Psoas muscle (tissue), 8 donors: ENCODE results near the gene CD320. TPM values are rescaled to one million over a fixed set of nuclear protein-coding genes. Genes with fewer than 3 reads are reported as not detected.
A peak's percentile ranks its signal among the peaks of the same experiment; 100 is the strongest.

Experiments used
- ATAC-seq, 4 donors: fragments of 200-7000 bp; cut with Tn5 transposase; one replicate each; pipeline ENCODE4 v1.9.1; 2020; ENCODE audit warnings: moderate library complexity in 3 of 4, mild to moderate bottlenecking in 2 of 4
- DNase-seq, 2 donors: peaks; one replicate each; pipeline ENCODE4 v3.0.0-alpha.2; 2020
- H3K27ac ChIP-seq: fragments of 200-600 bp; one replicate; pipeline ENCODE4 v1.8.0; 2022
- H3K27me3 ChIP-seq, 3 donors: fragments of 200-600 bp in 1 of 3; one replicate each; pipeline versions ENCODE4 v1.6.1 to v1.8.0; 2013 to 2022; ENCODE audit warnings: low read length in 2 of 3, mild to moderate bottlenecking in 2 of 3, moderate library complexity in 1 of 3; ENCODE audit not compliant: insufficient read depth in 3 of 3
- H3K36me3 ChIP-seq, 2 donors: fragments of 200-600 bp in 1 of 2; one replicate each; pipeline versions ENCODE4 v1.6.1 to v1.8.0; 2013 to 2022; ENCODE audit warnings: low read depth in 1 of 2, mild to moderate bottlenecking in 1 of 2, moderate library complexity in 1 of 2; ENCODE audit not compliant: insufficient read depth in 1 of 2
- H3K4me1 ChIP-seq: fragments of 200-600 bp; one replicate; pipeline ENCODE4 v1.8.0; 2022
- H3K4me3 ChIP-seq: fragments of 200-600 bp; one replicate; pipeline ENCODE4 v1.8.0; 2022; ENCODE audit warnings: mild to moderate bottlenecking
- H3K9me3 ChIP-seq: fragments of 200-600 bp; one replicate; pipeline ENCODE4 v1.8.0; 2022
- CTCF ChIP-seq: fragments of 200-600 bp; IDR thresholded peaks from one replicate; pipeline ENCODE4 v1.8.0; 2022; ENCODE audit warnings: antibody characterized with exemption
- WGBS, 3 donors: extraction: QIAGEN DNeasy Blood & Tissue Kit; methylation state at CpG; one replicate each; pipeline versions ENCODE4 v1.1.6 to v1.1.7; 2013; 5-methylcytosine and 5-hydroxymethylcytosine counted together
- intact Hi-C, 2 donors: fragments of 100-400 bp; cut with DNase I; formaldehyde crosslinking; loops; one replicate each; pipeline versions ENCODE4 v1.11.0 to v1.14.2; 2022
- polyA plus RNA-seq, 3 donors: library from polyadenylated mRNA; stranded (reverse); fragments of 200-250 nt; gene quantifications; one replicate each; pipeline ENCODE4 v1.2.3, GENCODE V29; 2013
- total RNA-seq, 4 donors: library from RNA; stranded (reverse); fragmentation: NEBNext Ultra II Directional in 2 of 4; extraction: Animal tissue kit (Norgen Biotek cat#: 25700) in 2 of 4; gene quantifications; one replicate each; pipeline versions ENCODE4 v1.2.1 to v1.2.4, GENCODE V29; 2021 to 2023
- donor health status: healthy with polysubstance abuse.
- donor health status: DM: no; HTN: no; CAD: no; lungs with moderate emphysema.
- donor health status: Bipolar disorder and iron deficiency.
- donor health status: healthy.
- donor health status: DM: yes; HTN: yes; CAD: no.
- donor health status: DM: no; HTN: no; CAD: no.
- donor health status: DM: no; HTN: no; CAD: no.
- donor health status: DM: yes; HTN: yes; CAD: no.

CD320 gene
- total and polyA plus RNA-seq, 7 donors, result 17.4 to 67.2 (median 25.4) TPM

- no peaks in the 10 kb centered on the region for H3K36me3 ChIP-seq
- DNase-seq (peak in 1 of 2 donors; percentile 9), ATAC-seq (no peak)
- no peaks in the 10 kb centered on the region for H3K9me3 ChIP-seq
- peak overlapping the region; percentile 11 for H3K4me3 ChIP-seq
- intact Hi-C loops, result no loop called here
- H3K4me1 ChIP-seq, result peaks cover 16% of the 10 kb centered on the region
- H3K27ac ChIP-seq, result peak overlapping the region; percentile 23
- WGBS, 3 donors, result 42 to 62% (median 55%) methylated on average over 8 of the region's 8 CpGs
- peaks cover 0 to 51% (median 18%) of the 10 kb centered on the region in 3 donors for H3K27me3 ChIP-seq
- TF ChIP-seq CTCF, result no peak
Measured at GRCh38 chr19:8336660-8337059, 28.5 kb upstream of the CD320 start.

- no peak for TF ChIP-seq CTCF
- H3K4me1 ChIP-seq, result peaks cover 16% of the 10 kb centered on the region
- peak overlapping the region; percentile 11 for H3K4me3 ChIP-seq
- H3K9me3 ChIP-seq, result no peaks in the 10 kb centered on the region
- intact Hi-C loops, result no loop called here
- H3K27ac ChIP-seq, result peak overlapping the region; percentile 36
- peak in 1 of 2 donors; percentile 44 for DNase-seq
- peaks cover 0 to 51% (median 18%) of the 10 kb centered on the region in 3 donors for H3K27me3 ChIP-seq
- 32 to 34% (median 33%) methylated on average over 27 of the region's 27 CpGs for WGBS, 3 donors
- peak in 1 of 4 donors; percentile 13 for ATAC-seq
- no peaks in the 10 kb centered on the region for H3K36me3 ChIP-seq
Measured at GRCh38 chr19:8336072-8336569, 28.0 kb upstream of the CD320 start.

GRCh38 chr19:8335343-8336071 lies 27.3 kb upstream of the CD320 start:
- peak overlapping the region; percentile 36 for H3K27ac ChIP-seq
- no peaks in the 10 kb centered on the region for H3K36me3 ChIP-seq
- ATAC-seq (peak in 2 of 4 donors; percentile 11 to 44), DNase-seq (peak in 1 of 2 donors; percentile 41)
- no peaks in the 10 kb centered on the region for H3K9me3 ChIP-seq
- 13 to 26% (median 16%) methylated on average over 34 to 79 of the region's 79 CpGs for WGBS, 3 donors
- peaks cover 0 to 51% (median 18%) of the 10 kb centered on the region in 3 donors for H3K27me3 ChIP-seq
- intact Hi-C loops, result no loop called here
- H3K4me3 ChIP-seq, result peak overlapping the region; percentile 54
- H3K4me1 ChIP-seq, result peaks cover 16% of the 10 kb centered on the region
- no peak for TF ChIP-seq CTCF

- Histone ChIP-seq H3K4me1 (peaks cover 16% of the 10 kb centered on the region), H3K9me3 (no peaks in the 10 kb centered on the region), H3K27ac (peak overlapping the region; percentile 41), H3K4me3 (peak overlapping the region; percentile 54), H3K36me3 (no peaks in the 10 kb centered on the region), H3K27me3 (peaks cover 0 to 51% (median 18%) of the 10 kb centered on the region in 3 donors)
- ATAC-seq, result peak; percentile 27 to 84 (median 69)
- peak in 1 of 2 donors; percentile 56 for DNase-seq
- TF ChIP-seq CTCF, result no peak
- WGBS, 3 donors, result 15 to 21% (median 20%) methylated on average over 84 to 117 of the region's 117 CpGs
- intact Hi-C loops, result no loop called here
Measured at GRCh38 chr19:8334458-8335342, 26.5 kb upstream of the CD320 start.
